Ectodermal cell (in vitro differentiated cells): ENCODE data around the gene ARPIN.

Source experiments
- H3K27ac ChIP-seq: 2 replicates; pipeline ENCODE4 v1.7.0; 2013; ENCODE audit warnings: mild to moderate bottlenecking, low read depth, low read length; ENCODE audit not compliant: insufficient read depth, poor library complexity, severe bottlenecking
- H3K27me3 ChIP-seq: 2 replicates; pipeline ENCODE4 v1.7.0; 2013; ENCODE audit warnings: mild to moderate bottlenecking, low read length; ENCODE audit not compliant: insufficient read depth, control insufficient read depth, poor library complexity, severe bottlenecking
- H3K36me3 ChIP-seq: one replicate; pipeline ENCODE4 v1.7.0; 2013; ENCODE audit warnings: low read length; ENCODE audit not compliant: control insufficient read depth, insufficient read depth
- H3K4me1 ChIP-seq: one replicate; pipeline ENCODE4 v1.7.0; 2013; ENCODE audit warnings: low read length; ENCODE audit not compliant: control insufficient read depth, insufficient read depth
- H3K4me3 ChIP-seq: 2 replicates; pipeline ENCODE4 v1.7.0; 2013; ENCODE audit warnings: low read depth, low read length, control low read depth; ENCODE audit not compliant: insufficient read depth
- H3K9me3 ChIP-seq: 2 replicates; pipeline ENCODE4 v1.7.0; 2013; ENCODE audit warnings: mild to moderate bottlenecking, low read length, moderate library complexity; ENCODE audit not compliant: control insufficient read depth
- WGBS, 2 experiments: methylation state at CpG; one replicate each; pipeline ENCODE4 v1.1.7; 2013; ENCODE audit warnings: missing lambda C conversion rate in 2 of 2; 5-methylcytosine and 5-hydroxymethylcytosine counted together

ARPIN gene

GRCh38 chr15:89937365-89938350 is 24.9 kb upstream of the ARPIN start:
- Histone ChIP-seq H3K27ac (no peak overlapping the region), H3K4me3 (no peak overlapping the region), H3K27me3 (no peaks in the 10 kb centered on the region), H3K9me3 (no peaks in the 10 kb centered on the region), H3K36me3 (no peaks in the 10 kb centered on the region), H3K4me1 (no peaks in the 10 kb centered on the region)
- WGBS, 2 experiments, result 88 to 95% methylated on average over 8 to 10 of the region's 10 CpGs

GRCh38 chr15:89936786-89937265 is 24.1 kb upstream of the ARPIN start:
- Histone ChIP-seq H3K4me1 (no peaks in the 10 kb centered on the region), H3K36me3 (no peaks in the 10 kb centered on the region)
- WGBS, 2 experiments, result 95 to 97% methylated on average over 14 of the region's 14 CpGs

DNA sequence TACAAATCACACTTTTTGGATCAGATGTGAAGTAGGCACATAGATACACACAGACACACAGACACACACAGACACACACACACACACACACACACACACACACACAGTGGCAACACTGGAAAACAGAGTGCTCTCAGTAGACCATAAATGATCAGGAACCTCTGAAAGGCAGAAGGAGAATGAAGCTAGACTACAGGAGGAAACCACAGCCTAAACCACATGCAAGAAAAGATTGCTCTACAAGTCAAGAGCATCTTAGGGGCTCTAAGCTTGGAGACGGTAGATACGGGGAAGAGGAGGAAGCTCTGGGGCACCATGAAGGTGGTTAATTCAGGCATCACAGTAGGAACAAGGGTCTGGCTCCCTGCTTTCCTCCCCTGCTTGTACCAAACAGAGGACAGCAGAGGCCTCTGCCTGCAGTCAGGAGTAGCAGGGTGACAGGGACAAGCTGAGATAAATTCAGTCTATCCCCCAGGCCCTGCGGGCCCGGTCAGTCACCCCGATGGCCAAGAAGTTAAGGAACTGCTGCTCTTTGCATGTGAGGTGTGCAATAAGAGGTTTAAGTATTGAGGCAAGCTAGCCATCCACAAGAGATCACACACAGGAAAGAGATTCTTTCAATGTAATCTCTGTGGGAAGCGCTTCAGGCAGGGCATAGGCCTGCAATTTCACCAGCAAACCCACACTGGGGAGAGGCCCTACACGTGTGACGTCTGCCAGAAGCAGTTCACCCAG is 23.5 kb upstream of the ARPIN start:
- 90 to 93% methylated on average over 8 of the region's 8 CpGs for WGBS, 2 experiments

More at GRCh38 chr15:89936786-89937265, 24.1 kb upstream of the ARPIN start:
- H3K27me3 ChIP-seq, result no peaks in the 10 kb centered on the region
- no peak overlapping the region for H3K27ac ChIP-seq
- H3K9me3 ChIP-seq, result no peaks in the 10 kb centered on the region
- H3K4me3 ChIP-seq, result no peak overlapping the region

GRCh38 chr15:89932880-89933279 is 20.1 kb upstream of the ARPIN start:
- Histone ChIP-seq H3K27me3 (no peaks in the 10 kb centered on the region), H3K4me3 (no peak overlapping the region), H3K4me1 (no peaks in the 10 kb centered on the region), H3K27ac (no peak overlapping the region), H3K9me3 (no peaks in the 10 kb centered on the region), H3K36me3 (no peaks in the 10 kb centered on the region)
- 96 to 99% methylated on average over 3 of the region's 3 CpGs for WGBS, 2 experiments

More for the DNA sequence above, 23.5 kb upstream of the ARPIN start:
- no peaks in the 10 kb centered on the region for H3K27me3 ChIP-seq
- H3K27ac ChIP-seq, result no peak overlapping the region
- no peak overlapping the region for H3K4me3 ChIP-seq
- H3K9me3 ChIP-seq, result no peaks in the 10 kb centered on the region
- H3K4me1 ChIP-seq, result no peaks in the 10 kb centered on the region
- no peaks in the 10 kb centered on the region for H3K36me3 ChIP-seq

DNA sequence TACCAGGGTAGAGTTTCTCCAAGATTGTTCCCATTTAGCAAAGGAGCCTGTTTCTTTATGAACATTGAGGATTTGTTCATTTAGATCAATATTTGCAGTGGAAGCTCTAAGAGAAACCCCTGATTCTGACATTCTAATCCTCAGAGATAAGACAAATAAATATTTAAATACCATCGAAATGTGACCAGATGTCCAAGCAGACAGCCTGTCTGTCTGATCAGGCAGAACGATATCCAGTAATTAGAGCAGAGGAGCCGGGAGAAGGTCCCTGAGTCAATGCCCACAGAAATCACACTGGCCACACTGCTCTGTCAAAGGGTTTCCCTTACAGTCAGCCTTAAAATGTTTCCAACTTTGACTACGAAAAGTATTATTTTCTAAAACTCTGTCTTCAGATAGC is 15.7 kb upstream of the ARPIN start:
- no peak overlapping the region for H3K27ac ChIP-seq
- no peak overlapping the region for H3K4me3 ChIP-seq
- H3K27me3 ChIP-seq, result no peaks in the 10 kb centered on the region
- 94 to 96% methylated on average over 4 of the region's 4 CpGs for WGBS, 2 experiments
- no peaks in the 10 kb centered on the region for H3K36me3 ChIP-seq
- H3K9me3 ChIP-seq, result no peaks in the 10 kb centered on the region
- no peaks in the 10 kb centered on the region for H3K4me1 ChIP-seq

DNA sequence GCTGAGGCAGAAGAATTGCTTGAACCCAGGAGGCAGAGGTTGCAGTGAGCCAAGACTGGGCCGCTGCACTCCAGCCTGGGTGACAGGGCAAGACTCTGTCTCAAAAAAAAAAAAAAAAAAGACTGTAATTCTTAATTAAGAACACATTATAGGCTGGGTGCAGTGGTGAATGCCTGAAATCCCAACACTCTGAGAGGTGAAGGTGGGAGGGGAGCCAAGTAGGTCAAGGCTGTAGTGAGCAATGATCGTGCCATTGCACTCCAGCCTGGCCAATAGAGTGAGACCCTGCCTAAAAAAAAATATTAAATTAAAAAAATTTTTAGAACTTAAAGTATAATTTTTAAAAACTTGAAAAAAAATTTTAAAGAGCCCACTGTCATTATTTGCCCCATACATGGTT is 13.4 kb upstream of the ARPIN start:
- Histone ChIP-seq H3K36me3 (no peaks in the 10 kb centered on the region), H3K4me3 (no peak overlapping the region), H3K4me1 (no peaks in the 10 kb centered on the region), H3K9me3 (no peaks in the 10 kb centered on the region), H3K27ac (no peak overlapping the region), H3K27me3 (no peaks in the 10 kb centered on the region)
- 86% methylated on average over 1 of the region's 2 CpGs for WGBS, 2 experiments

DNA sequence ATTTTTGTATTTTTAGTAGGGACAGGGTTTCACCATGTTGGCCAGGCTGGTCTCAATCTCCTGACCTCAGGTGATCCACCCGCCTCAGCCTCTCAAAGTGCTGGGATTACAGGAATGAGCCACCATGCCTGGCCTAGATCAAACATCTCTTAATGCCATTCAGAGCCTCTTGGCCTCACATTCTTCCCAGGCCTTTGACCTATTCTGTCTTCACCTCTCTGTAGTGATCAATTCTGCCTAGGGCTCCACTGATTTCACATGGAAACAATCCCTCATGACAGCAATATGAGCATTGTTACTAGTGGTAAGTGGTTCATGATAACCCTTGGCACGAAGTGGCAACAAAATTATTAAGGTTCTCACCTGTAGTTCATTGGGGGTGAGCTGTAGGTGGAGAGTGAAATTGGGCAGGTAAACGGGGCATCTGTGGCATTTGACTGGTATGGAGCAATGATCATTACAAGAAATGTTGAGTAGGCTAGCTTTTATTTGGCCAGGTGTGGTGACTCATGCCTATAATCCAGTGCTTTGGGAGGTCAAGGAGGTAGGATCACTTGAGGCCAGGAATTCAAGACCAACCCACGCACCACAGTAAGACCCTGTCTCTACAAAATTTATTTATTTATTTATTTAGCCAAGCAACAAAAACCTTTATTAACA is 4.8 kb upstream of the ARPIN start:
- Histone ChIP-seq H3K4me3 (no peak overlapping the region), H3K4me1 (peaks cover 6% of the 10 kb centered on the region), H3K27me3 (no peaks in the 10 kb centered on the region), H3K36me3 (no peaks in the 10 kb centered on the region), H3K9me3 (no peaks in the 10 kb centered on the region), H3K27ac (no peak overlapping the region)
- WGBS, 2 experiments, result 89 to 91% methylated on average over 3 to 4 of the region's 4 CpGs

GRCh38 chr15:89916660-89917059 is 3.9 kb upstream of the ARPIN start:
- no peak overlapping the region for H3K27ac ChIP-seq
- H3K4me1 ChIP-seq, result peaks cover 13% of the 10 kb centered on the region
- H3K4me3 ChIP-seq, result no peak overlapping the region
- no peaks in the 10 kb centered on the region for H3K9me3 ChIP-seq
- WGBS, 2 experiments, result 50 to 57% methylated on average over 2 to 3 of the region's 3 CpGs
- no peaks in the 10 kb centered on the region for H3K36me3 ChIP-seq
- no peaks in the 10 kb centered on the region for H3K27me3 ChIP-seq

GRCh38 chr15:89912145-89912673 is 543 bp downstream of the ARPIN start:
- H3K27me3 ChIP-seq, result no peaks in the 10 kb centered on the region
- peaks cover 14% of the 10 kb centered on the region for H3K4me1 ChIP-seq
- H3K9me3 ChIP-seq, result no peaks in the 10 kb centered on the region
- H3K36me3 ChIP-seq, result no peaks in the 10 kb centered on the region
- 12% methylated on average over 36 of the region's 36 CpGs for WGBS, 2 experiments
- H3K27ac ChIP-seq, result no peak overlapping the region
- peak overlapping the region; percentile 46 for H3K4me3 ChIP-seq
